HG03457 (cell line): ENCODE data around the gene PTCH1.

Experiments used
- ATAC-seq: cut with Tn5 transposase; IDR thresholded peaks from one replicate; pipeline ENCODE4 v1.9.1; 2021; ENCODE audit warnings: moderate number of reproducible peaks; ENCODE audit not compliant: unreplicated experiment

Gene PTCH1

DNA sequence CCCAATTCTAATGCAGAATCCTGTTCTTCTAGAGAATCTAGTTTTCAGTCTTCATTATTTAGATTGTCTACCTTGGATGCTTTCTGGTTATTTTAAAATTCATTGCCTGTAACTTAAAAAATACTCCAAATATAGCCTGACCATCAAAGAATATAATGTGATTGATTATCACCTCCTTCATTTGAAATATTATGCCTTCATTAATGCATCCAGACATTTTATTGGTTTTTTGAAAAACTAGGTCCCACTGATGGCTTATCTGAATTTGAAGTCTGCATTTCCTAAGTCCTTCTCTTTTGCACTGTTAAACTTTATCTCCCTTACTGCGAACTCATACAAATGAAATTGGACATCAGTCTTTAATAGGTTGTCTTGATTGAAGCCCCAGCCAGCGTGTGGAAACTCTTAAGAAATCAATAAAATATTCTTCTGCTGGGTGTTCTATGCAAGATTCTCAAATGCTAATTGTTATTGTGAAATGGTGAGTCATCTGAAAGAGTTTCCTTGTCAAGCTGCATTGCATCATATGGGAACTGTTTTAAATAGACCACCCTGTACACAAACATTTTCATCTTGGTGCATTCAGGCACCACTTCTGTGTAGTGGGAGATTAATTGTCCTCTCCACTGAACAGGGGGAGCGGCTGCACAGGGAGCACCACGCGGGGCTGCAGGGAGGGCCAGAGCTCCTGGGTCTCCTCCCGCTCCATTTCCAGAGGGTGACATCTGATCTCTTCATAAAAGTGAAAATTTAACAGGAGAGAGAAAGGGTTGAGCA is 106.9 kb downstream of the PTCH1 start:
- ATAC-seq = no peak

DNA sequence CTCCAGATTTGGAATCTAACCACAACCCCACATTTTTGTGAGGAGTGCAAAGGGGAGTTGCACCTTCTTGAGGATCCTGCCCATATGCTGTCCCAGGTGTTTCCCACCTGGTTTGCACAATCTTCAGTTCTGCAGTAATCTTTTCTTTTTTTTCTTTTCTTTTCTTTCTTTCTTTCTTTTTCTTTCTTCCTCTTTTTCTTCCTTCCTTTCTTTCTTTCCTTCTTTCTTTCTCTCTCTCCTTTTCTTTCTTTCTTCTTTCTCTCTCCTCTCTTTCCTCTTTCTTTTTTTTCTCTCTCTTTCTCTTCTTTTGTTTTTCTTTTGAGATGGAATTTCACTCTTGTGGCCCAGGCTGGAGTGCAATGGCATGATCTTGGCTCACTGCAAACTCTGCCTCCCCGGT is 109.2 kb downstream of the PTCH1 start:
- no peak for ATAC-seq

DNA sequence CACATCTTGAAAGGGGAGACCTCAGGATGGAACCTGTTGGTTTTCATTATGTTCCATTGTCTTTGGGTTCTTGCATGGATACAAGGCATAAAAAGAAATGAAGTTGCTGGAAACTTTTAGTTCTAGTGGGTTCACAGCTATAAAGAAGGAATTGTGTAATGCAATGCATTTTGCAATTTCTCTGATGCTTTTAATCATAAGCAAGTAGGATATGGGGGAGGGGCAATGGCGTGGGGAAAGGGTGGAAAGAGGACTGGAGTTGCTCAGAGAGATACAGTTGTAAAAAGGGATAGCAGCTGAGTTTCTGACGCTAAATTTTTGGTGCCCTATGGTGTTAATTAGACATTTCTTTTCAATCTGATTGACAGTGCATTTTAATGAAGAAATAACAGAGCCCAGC is 110.7 kb downstream of the PTCH1 start:
- no peak for ATAC-seq

DNA sequence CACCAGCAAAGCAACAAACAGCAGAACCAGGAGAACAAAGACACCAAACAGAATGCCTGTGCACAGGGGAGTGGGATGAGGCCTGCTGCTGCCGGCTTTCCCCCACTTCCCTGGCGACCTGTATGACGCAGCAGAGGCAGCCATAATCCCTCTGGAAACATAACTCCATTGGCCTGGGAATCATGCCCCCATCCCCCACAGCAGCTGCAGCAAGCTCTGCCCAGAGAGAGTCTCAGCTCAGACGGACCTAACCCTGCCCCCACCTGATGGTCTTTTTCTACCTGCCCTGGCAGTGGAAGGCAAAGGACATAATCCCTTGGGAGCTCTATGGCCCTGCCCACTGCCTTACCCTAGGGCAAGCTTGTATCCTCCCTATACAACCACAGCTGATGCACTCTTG is 117.5 kb downstream of the PTCH1 start:
- ATAC-seq = no peak
